ENCODE data around the gene INPP1. TPM values are rescaled to one million over a fixed set of nuclear protein-coding genes. Genes with fewer than 3 reads are reported as not detected.

INPP1 gene
- total RNA-seq, 2 donors from 2014 or later: 18.6 to 25.9 TPM

DNA sequence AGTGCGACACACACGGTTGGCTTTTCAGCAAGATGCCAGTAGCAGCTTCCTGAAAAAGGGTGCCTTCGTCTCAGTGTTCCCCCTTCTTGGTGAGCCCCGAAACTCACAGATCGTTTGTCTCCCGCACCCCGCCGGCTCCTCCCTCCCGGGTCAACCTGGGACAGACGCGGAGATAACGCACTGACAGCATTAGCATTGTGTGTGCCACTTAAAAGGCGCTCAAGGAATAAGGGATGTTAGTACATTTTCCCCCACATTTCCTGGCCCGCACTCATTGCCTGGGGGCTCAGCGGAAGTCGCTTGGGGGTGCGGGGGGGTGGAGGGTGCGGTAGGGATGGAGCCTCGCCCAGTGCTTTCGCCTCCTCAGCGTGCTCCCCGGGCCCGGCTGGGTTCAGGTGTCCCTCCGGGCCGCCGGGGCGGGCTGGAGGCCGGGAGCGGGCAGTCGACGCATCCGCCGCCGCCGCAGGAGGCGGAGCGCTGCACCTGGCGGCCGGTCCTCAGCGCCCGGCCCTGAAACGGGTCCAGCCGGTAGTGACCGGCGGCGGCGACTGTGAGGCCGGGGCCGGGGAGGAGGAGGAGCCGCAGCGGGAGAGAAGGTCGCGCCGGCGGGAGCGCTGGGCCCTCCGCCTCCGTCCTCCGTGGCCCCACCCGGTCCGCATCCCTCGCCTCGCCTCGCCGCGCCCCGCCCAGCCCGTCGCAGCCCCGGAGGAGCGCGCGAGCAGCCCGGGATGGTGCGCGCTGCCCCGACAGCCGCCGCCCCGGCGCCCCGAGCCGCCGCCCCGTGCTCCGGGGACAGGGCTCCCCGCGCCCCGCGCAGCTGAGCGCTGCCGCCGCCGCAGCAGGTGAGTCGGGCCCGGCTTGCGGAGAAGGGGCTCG, 64.5 kb downstream of the INPP1 start, which contains the start of gene MFSD6:
Gene MFSD6 (plus strand): TSS at position 694 of the 876 bp plus-strand sequence. CDS start 27,675 bp downstream, outside the sequence.
- DNase-seq (ENCODE audit: low spot score): no peak
- no peaks in the 10 kb centered on the region for H3K9me3 ChIP-seq
- H3K4me1 ChIP-seq: peaks cover 0 to 23% of the 10 kb centered on the region in 2 donors
- H3K27me3 ChIP-seq: no peaks in the 10 kb centered on the region
- no peaks in the 10 kb centered on the region for H3K36me3 ChIP-seq
- peak in 1 of 2 donors; percentile 31 for TF ChIP-seq CTCF (IDR thresholded peaks at IDR 0.05)
- H3K27ac ChIP-seq: peak within 1 kb of the TSS; percentile 76 to 84
- H3K4me3 ChIP-seq: peak within 1 kb of the TSS; percentile 83 to 90

DNA sequence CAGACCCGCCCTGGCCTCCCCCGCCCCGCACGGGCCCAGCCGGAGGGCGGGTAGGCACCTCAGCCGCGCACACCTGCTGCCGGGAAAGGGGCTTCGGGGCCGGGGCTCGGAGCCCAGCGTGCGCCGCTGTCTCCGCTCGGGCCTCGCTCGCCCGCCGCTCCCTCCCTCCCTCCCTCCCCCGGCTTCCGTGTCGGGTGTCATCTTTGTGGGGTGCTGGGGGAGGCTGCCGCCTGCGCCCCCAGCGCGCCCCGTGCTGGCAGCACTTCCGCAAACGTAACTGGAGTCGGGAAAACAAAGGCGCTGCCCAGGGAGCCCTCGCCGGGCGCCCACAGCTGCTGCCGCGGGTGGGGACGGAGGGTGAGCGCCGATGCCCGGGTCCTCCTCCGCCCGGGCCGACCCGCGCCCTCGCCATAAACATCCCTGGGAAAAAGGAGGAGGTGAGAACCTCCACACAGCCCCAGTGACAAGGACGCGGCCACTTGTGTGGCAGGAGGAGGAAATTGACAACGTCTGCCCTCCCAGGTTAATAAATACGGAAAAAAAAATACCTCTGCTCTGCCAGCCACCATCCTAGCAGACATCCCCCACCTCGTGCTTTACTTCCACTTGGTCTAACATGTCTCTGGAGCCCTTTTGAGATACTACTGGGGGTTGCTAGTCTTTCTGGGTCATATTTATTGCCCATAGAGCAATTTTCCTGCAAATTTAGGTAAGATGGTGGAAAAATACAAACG, 65.3 kb downstream of the INPP1 start:
- Histone ChIP-seq H3K27ac (peak overlapping the region; percentile 76 to 84), H3K9me3 (no peaks in the 10 kb centered on the region), H3K36me3 (no peaks in the 10 kb centered on the region), H3K4me1 (peaks cover 0 to 31% of the 10 kb centered on the region in 2 donors), H3K4me3 (peak overlapping the region; percentile 83 to 90), H3K27me3 (no peaks in the 10 kb centered on the region)
- no peak for DNase-seq (ENCODE audit: low spot score)
- no peak for TF ChIP-seq CTCF (IDR thresholded peaks at IDR 0.05)

GRCh38 chr2:190409616-190410015, 66.2 kb downstream of the INPP1 start:
- no peak for TF ChIP-seq CTCF (IDR thresholded peaks at IDR 0.05)
- Histone ChIP-seq H3K9me3 (no peaks in the 10 kb centered on the region), H3K4me3 (peak overlapping the region; percentile 83 to 90), H3K27me3 (no peaks in the 10 kb centered on the region), H3K4me1 (peaks cover 0 to 37% of the 10 kb centered on the region in 2 donors), H3K27ac (no peak overlapping the region), H3K36me3 (no peaks in the 10 kb centered on the region)
- DNase-seq (ENCODE audit: low spot score): no peak

GRCh38 chr2:190410166-190410565, 66.8 kb downstream of the INPP1 start:
- H3K27ac ChIP-seq: no peak overlapping the region
- no peaks in the 10 kb centered on the region for H3K36me3 ChIP-seq
- DNase-seq (ENCODE audit: low spot score): no peak
- no peak for TF ChIP-seq CTCF (IDR thresholded peaks at IDR 0.05)
- H3K9me3 ChIP-seq: no peaks in the 10 kb centered on the region
- H3K27me3 ChIP-seq: no peaks in the 10 kb centered on the region
- H3K4me3 ChIP-seq: no peak overlapping the region
- H3K4me1 ChIP-seq: peaks cover 0 to 37% of the 10 kb centered on the region in 2 donors

DNA sequence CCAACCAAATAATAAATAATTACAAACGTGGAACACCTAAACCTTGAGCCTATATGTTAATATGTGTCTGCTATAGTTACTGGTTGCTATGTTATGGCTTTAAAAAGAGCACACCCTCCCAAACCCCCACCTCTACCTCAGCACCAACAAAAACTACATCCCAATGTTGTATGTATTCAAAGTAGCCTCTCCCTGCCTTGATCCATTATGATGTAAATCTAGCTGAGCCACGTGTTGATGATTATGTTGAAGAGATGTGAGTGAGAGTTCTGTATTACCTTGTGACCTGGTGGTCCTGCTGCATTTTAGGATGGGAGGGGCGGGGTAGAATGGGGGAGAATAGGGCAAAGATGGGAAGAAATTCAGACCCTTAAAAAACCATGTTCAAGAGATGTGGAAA, 69.6 kb downstream of the INPP1 start:
- no peaks in the 10 kb centered on the region for H3K27me3 ChIP-seq
- DNase-seq (ENCODE audit: low spot score): no peak
- TF ChIP-seq CTCF (IDR thresholded peaks at IDR 0.05): no peak
- no peak overlapping the region for H3K4me3 ChIP-seq
- no peaks in the 10 kb centered on the region for H3K36me3 ChIP-seq
- peaks cover 0 to 45% of the 10 kb centered on the region in 2 donors for H3K4me1 ChIP-seq
- no peak overlapping the region for H3K27ac ChIP-seq
- no peaks in the 10 kb centered on the region for H3K9me3 ChIP-seq

Measured in right atrium auricular region (tissue), 2 donors.